GM19372 (cell line): ENCODE measurements around the gene BRCC3.

Experiments
- ATAC-seq: cut with Tn5 transposase; IDR thresholded peaks from one replicate; pipeline ENCODE4 v1.9.1; 2021; ENCODE audit warnings: mild to moderate bottlenecking, low read depth, moderate library complexity; ENCODE audit not compliant: unreplicated experiment

BRCC3 gene

DNA sequence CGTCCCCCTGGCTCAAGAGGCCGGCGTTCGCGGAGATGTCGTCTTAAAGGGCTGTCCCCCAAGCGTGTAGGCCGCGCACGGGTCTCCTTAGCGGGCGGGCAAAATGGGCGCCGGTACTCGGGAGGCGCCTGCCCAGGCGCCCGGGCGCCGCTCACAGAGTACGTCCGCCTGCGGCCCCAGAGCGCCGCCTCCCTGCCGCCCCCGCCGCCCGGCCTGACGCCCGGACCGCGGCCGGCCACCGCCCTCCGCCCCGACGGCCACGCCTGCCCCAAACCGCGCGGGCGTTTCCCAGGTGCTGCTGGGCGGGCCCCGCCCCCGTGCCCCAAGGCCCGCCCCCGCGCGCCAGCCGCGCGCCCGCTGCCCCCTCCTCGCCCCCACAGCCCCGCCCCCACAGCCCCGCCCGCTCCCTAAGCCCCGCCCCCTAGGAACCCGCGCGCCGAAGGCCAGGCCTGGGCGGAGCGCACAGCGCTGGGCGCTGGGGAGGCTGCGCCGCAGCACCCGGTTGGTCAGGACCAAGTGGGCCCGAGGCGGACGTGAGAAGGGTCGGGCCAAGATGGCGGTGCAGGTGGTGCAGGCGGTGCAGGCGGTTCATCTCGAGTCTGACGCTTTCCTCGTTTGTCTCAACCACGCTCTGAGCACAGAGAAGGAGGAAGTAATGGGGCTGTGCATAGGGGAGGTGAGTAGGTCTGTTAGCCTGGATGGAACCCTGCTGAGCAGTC is at the start of gene BRCC3, which contains the start of the genes CMC4 and MTCP1:
Gene BRCC3 (plus strand): TSS at position 534 of the 719 bp plus-strand sequence. CDS start 20 bp downstream, at position 554.
Gene CMC4 (minus strand): TSS at position 162 of the 719 bp plus-strand sequence. CDS start 7,113 bp downstream, outside the sequence.
Gene MTCP1 (minus strand): TSS at position 162 of the 719 bp plus-strand sequence. CDS start 5,126 bp downstream, outside the sequence.
- peak; percentile 86 for ATAC-seq

- ATAC-seq, result no peak
Observed at GRCh38 chrX:155022585-155022984, 48.7 kb upstream of the BRCC3 start, which contains the start of gene F8. F8 (minus strand) TSS chrX:155022723; CDS start chrX:155022552, 171 bp downstream.

GRCh38 chrX:155023907-155024833 is 47.1 kb upstream of the BRCC3 start:
- ATAC-seq, result no peak

DNA sequence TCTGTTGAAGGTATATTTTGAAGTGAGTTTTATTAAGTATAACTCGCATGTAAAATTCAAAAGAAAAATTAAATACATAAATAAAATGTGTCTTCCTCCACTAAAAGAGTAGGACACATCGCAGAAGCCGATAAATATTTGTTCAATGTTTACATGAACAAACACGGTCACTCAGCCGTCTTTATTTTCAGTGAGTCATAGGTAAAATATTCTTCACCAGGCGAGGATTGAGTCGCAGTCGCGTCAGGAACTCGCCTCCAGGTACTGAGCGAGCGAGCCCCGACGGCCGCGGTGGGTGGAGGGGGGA is 44.9 kb upstream of the BRCC3 start:
- no peak for ATAC-seq

GRCh38 chrX:155026727-155027508 is 44.4 kb upstream of the BRCC3 start, which contains the start of gene FUNDC2:
FUNDC2 (plus strand) TSS chrX:155026844; CDS start chrX:155026939, 95 bp downstream.
- peak; percentile 86 for ATAC-seq

GRCh38 chrX:155027509-155028066 is 43.7 kb upstream of the BRCC3 start:
- no peak for ATAC-seq

DNA sequence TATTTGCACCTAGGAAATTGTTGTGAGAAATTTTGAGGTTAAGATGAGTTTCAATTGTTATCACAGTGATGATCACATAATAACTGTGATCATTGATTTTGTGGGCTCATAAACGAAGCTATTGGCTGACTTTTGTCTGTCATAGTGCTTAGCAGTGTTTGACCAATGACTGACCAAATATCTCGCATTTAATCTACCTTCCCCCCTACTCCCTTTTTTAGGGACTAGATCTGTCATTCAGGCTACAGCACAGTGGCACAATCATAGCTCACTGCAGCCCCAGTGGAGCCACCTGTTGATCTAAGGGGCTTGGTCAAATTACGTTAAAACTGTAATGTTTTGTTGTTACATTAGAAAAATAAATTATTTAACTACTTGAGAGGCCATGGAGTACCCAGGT is 43.2 kb upstream of the BRCC3 start:
- ATAC-seq, result no peak

- ATAC-seq, result no peak
Observed at GRCh38 chrX:155028877-155029291, 42.4 kb upstream of the BRCC3 start.

- no peak for ATAC-seq
Observed at GRCh38 chrX:155031657-155032056, 39.7 kb upstream of the BRCC3 start.

- ATAC-seq, result no peak
Observed at GRCh38 chrX:155035688-155036087, 35.6 kb upstream of the BRCC3 start.

GRCh38 chrX:155046129-155046810 is 25.0 kb upstream of the BRCC3 start:
- no peak for ATAC-seq

DNA sequence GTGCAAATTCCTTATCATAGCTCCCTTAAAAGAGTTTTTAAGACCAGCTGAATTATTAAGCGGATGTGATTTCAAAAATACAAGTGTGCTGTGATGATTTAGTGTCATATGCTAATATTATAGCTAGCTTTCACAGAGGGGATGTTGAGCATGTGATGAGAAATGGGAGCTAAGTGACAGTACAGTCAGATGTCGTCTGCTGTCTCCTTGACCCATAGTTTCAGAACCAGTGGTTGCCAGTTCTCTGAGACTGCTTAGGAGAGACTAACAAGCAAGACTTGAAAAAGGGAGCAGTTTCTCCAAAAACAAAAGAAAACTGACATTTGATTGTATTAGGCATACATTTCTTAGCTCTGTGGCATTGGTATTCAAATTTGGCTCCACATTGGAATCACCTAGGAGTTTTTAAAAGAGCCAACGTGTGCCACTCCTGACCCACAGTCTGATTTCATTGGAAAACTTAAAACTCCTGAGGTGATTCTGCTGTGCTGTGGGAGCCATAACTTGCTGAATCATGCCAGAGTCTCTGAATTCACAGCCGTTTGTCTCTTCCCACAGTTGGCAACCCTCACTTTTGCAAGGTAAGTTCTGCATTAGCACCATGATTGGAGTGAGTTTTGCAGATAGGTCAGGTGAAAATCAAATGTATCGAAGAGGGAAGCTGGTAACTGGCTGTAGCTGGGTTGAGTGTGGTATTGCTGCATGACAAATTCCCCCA is 24.3 kb upstream of the BRCC3 start:
- ATAC-seq, result no peak

- ATAC-seq, result no peak
Observed at GRCh38 chrX:155048977-155049619, 22.2 kb upstream of the BRCC3 start.

DNA sequence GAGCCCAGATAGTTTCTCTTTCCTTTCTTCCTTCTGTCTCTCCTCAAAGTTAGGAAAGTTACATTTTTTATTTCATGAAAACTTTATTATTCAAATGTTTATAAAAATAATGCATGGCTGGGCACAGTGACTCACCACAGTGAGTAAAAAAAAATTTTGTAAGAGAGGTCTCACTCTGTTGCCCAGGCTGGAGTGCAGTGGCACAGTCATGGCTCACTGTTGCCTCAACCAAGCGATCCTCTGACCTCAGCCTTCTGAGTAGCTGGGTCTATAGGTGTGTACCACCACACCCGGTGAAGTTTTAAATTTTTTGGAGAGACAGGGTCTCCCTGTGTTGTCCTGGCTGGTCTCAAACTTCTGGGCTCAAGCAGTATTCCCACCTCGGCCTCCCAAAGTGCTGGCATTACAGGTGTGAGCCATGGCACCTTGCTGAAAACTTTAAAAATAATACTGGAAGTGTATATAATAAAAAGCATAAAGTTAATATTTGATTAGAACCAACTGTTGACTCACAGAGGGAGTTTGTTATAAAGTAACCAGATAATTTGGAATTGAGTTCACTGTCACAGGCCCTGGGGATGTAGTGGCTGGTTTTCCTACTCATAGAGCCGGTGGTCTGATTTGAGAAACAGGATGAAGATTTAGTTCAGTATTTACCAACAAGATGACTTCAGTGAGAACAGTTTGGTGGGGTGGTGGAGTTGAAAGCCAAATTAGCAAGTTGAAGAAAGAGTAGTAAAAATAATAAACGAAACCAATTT is 18.4 kb upstream of the BRCC3 start:
- no peak for ATAC-seq

DNA sequence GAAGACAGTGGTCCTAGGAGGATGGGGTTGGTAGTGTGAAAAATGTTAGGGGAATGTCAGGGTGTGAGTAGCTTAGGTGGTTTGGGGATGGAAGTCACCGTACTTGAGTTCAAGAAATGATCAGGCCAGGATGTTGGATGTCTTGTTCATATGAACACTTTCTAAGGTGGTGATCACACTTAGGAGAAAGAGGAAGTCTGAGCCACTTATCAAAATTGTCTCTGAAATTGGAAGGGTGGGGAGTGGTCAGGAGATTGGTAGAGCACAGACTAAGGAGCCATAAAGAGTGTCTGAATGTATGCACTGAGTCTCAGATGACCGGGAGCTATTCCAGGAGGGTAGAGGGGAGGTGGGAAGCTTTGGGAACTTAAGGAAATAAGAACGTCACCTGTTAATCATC is 17.7 kb upstream of the BRCC3 start:
- ATAC-seq, result no peak

DNA sequence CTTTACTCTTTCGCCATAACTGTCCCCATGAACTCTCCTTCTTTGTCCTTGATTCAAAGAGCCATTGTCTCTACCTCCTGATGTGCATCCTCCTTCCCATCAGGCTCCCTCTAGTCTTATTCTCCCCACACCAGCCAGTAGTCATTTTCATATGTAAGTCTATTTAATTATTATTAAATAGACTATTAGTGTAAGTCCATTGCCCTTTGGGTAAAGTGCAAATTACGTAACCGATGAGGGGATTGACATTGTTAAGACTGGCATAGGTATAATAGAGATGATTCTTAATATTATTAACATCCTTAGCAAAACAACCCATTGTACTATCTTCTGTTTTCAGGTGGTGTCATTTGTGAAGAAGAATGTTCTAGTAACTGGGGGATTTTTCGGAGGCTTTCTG is 17.1 kb upstream of the BRCC3 start:
- no peak for ATAC-seq

DNA sequence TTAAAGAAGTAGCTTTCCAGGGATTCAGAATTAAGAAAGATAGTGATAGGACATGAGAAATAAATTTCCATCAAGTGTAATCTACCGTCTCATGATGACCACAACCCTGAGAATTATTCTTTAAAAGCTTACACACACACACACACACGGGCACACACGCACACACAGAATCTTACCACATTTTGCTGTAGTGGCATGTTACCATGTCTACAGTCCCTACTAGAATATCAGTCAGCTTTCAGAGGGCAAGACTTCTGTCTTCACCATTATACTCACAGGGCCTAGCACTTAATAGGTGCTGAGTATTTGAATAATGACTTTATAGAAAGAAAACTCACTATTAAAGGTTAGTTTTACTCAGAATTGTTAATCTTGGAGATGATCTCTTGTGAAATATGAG is 15.8 kb upstream of the BRCC3 start:
- no peak for ATAC-seq

- no peak for ATAC-seq
Observed at GRCh38 chrX:155056471-155056870, 14.8 kb upstream of the BRCC3 start.
